G401.6 (cell line): ENCODE results near the gene CDC37L1.

ENCODE experiments used
- FAIRE-seq: peaks from 2 replicates; lab custom pipeline; 2012; peaks lifted over from hg19 to GRCh38; lab: Jason Lieb, UNC

Gene CDC37L1

GRCh38 chr9:4669890-4670289 is 9.5 kb upstream of the CDC37L1 start:
- no peak for FAIRE-seq

GRCh38 chr9:4670591-4670990 is 8.8 kb upstream of the CDC37L1 start:
- no peak for FAIRE-seq

- FAIRE-seq, result no peak
Observed at GRCh38 chr9:4671737-4672136, 7.6 kb upstream of the CDC37L1 start.

- no peak for FAIRE-seq
Observed at GRCh38 chr9:4674783-4675182, 4.6 kb upstream of the CDC37L1 start.

- no peak for FAIRE-seq
Observed at GRCh38 chr9:4677392-4677791, 2.0 kb upstream of the CDC37L1 start.

GRCh38 chr9:4678679-4679267 is 596 bp upstream of the CDC37L1 start:
- no peak for FAIRE-seq

- FAIRE-seq, result no peak
Observed at GRCh38 chr9:4680173-4680525, 780 bp downstream of the CDC37L1 start.

GRCh38 chr9:4680750-4681149 is 1.4 kb downstream of the CDC37L1 start:
- no peak for FAIRE-seq

GRCh38 chr9:4684820-4685219 is 5.5 kb downstream of the CDC37L1 start:
- no peak for FAIRE-seq

GRCh38 chr9:4686112-4686511 is 6.7 kb downstream of the CDC37L1 start:
- no peak for FAIRE-seq

- peak; percentile 77 for FAIRE-seq
Observed at GRCh38 chr9:4686584-4686983, 7.2 kb downstream of the CDC37L1 start.

- no peak for FAIRE-seq
Observed at GRCh38 chr9:4689021-4689420, 9.7 kb downstream of the CDC37L1 start.

- no peak for FAIRE-seq
Observed at GRCh38 chr9:4689687-4690104, 10.3 kb downstream of the CDC37L1 start.

GRCh38 chr9:4690144-4690543 is 10.8 kb downstream of the CDC37L1 start:
- no peak for FAIRE-seq

- FAIRE-seq, result no peak
Observed at GRCh38 chr9:4691795-4692194, 12.4 kb downstream of the CDC37L1 start.

- no peak for FAIRE-seq
Observed at GRCh38 chr9:4700091-4700490, 20.7 kb downstream of the CDC37L1 start.

- FAIRE-seq, result no peak
Observed at GRCh38 chr9:4700932-4701331, 21.6 kb downstream of the CDC37L1 start.

GRCh38 chr9:4701526-4701925 is 22.2 kb downstream of the CDC37L1 start:
- FAIRE-seq, result peak; percentile 6

- no peak for FAIRE-seq
Observed at GRCh38 chr9:4704129-4704528, 24.8 kb downstream of the CDC37L1 start.

GRCh38 chr9:4706021-4706420 is 26.7 kb downstream of the CDC37L1 start:
- no peak for FAIRE-seq

- FAIRE-seq, result no peak
Observed at GRCh38 chr9:4706971-4707622, 27.7 kb downstream of the CDC37L1 start.

GRCh38 chr9:4709380-4709779 is 30.0 kb downstream of the CDC37L1 start:
- FAIRE-seq, result peak; percentile 44

GRCh38 chr9:4713849-4714248 is 34.5 kb downstream of the CDC37L1 start:
- no peak for FAIRE-seq

GRCh38 chr9:4714266-4715016 is 35.1 kb downstream of the CDC37L1 start:
- FAIRE-seq, result no peak
